Calu3 (cell line): ENCODE results near the gene ARHGAP19. TPM values are rescaled to one million over a fixed set of nuclear protein-coding genes. Genes with fewer than 3 reads are reported as not detected.

ENCODE experiments used
- BruUV-seq: library from RNA; stranded (reverse); fragments of 400-500 nt; replicated peaks from 2 replicates; lab custom pipeline; 2021; lab: Mats Ljungman, UMichigan
- CTCF ChIA-PET: fragments of 300-600 bp; sonication (Branson Sonifier 250); formaldehyde crosslinking; loops from one replicate; lab custom pipeline; 2022; ENCODE audit warnings: antibody characterized with exemption; lab: Charles Lee
- DNase-seq: peaks from one replicate; pipeline ENCODE4 v3.0.0; 2022
- H3K27ac Mint-ChIP-seq: one replicate; pipeline ENCODE4 v1.8.0; 2022; ENCODE audit warnings: mixed read lengths; ENCODE audit not compliant: unreplicated experiment
- H3K27me3 Mint-ChIP-seq: one replicate; pipeline ENCODE4 v1.8.0; 2022; ENCODE audit warnings: mixed read lengths; ENCODE audit not compliant: unreplicated experiment
- H3K36me3 Mint-ChIP-seq: one replicate; pipeline ENCODE4 v1.8.0; 2022; ENCODE audit warnings: mild to moderate bottlenecking, moderate library complexity, mixed read lengths; ENCODE audit not compliant: insufficient read depth, unreplicated experiment
- H3K4me1 Mint-ChIP-seq: one replicate; pipeline ENCODE4 v1.8.0; 2022; ENCODE audit warnings: mild to moderate bottlenecking, low read depth, mixed read lengths; ENCODE audit not compliant: unreplicated experiment
- H3K4me3 Mint-ChIP-seq: one replicate; pipeline ENCODE4 v1.8.0; 2022; ENCODE audit warnings: mild to moderate bottlenecking, low read depth, moderate library complexity, mixed read lengths; ENCODE audit not compliant: unreplicated experiment
- H3K9me3 Mint-ChIP-seq: one replicate; pipeline ENCODE4 v1.8.0; 2022; ENCODE audit warnings: low read depth, mixed read lengths; ENCODE audit not compliant: unreplicated experiment
- CTCF ChIP-seq: fragments of 200-600 bp; IDR thresholded peaks from one replicate; pipeline ENCODE4 v1.8.0; 2022; ENCODE audit warnings: antibody characterized with exemption; ENCODE audit not compliant: unreplicated experiment
- intact Hi-C: fragments of 100-400 bp; cut with micrococcal nuclease; formaldehyde crosslinking; loops from one replicate; pipeline ENCODE4 v1.10.0; 2022; ENCODE audit not compliant: unreplicated experiment
- total RNA-seq: library from RNA; stranded (reverse); gene quantifications from 2 replicates; pipeline ENCODE4 v1.2.3, GENCODE V29; 2022

The ARHGAP19 gene
- total RNA-seq, 1 experiment from 2014 or later = 6.7 TPM

- no peaks in the 10 kb centered on the region for H3K9me3 Mint-ChIP-seq
Observed at GRCh38 chr10:97186911-97187310, 105.5 kb downstream of the ARHGAP19 start.

GRCh38 chr10:97185326-97186058 lies 106.9 kb downstream of the ARHGAP19 start, which contains the start of gene SLIT1:
SLIT1 (minus strand) TSS chr10:97185959; CDS start chr10:97185674, 285 bp downstream.
- peak; percentile 14 for DNase-seq
- no peak within 1 kb of the TSS for H3K27ac Mint-ChIP-seq
- H3K36me3 Mint-ChIP-seq = no peaks in the 10 kb centered on the region
- H3K9me3 Mint-ChIP-seq = no peaks in the 10 kb centered on the region
- intact Hi-C loops = no loop called here
- peak within 1 kb of the TSS; percentile 58 for H3K4me3 Mint-ChIP-seq
- no peak for TF ChIP-seq CTCF
- H3K4me1 Mint-ChIP-seq = no peaks in the 10 kb centered on the region
- H3K27me3 Mint-ChIP-seq = no peaks in the 10 kb centered on the region
- CTCF ChIA-PET = no interaction called here
- BruUV-seq = no TSS peak

More at GRCh38 chr10:97186911-97187310, 105.5 kb downstream of the ARHGAP19 start:
- Mint-ChIP-seq H3K4me1 (no peaks in the 10 kb centered on the region), H3K27me3 (no peaks in the 10 kb centered on the region), H3K36me3 (no peaks in the 10 kb centered on the region), H3K27ac (no peak overlapping the region), H3K4me3 (no peak overlapping the region)
- no peak for DNase-seq
- no TSS peak for BruUV-seq
- intact Hi-C loops = no loop called here
- TF ChIP-seq CTCF = no peak
- CTCF ChIA-PET = no interaction called here

GRCh38 chr10:97184971-97185325 lies 107.5 kb downstream of the ARHGAP19 start:
- H3K4me1 Mint-ChIP-seq = no peaks in the 10 kb centered on the region
- H3K27ac Mint-ChIP-seq = no peak overlapping the region
- CTCF ChIA-PET = no interaction called here
- DNase-seq = no peak
- peak overlapping the region; percentile 40 for H3K4me3 Mint-ChIP-seq
- intact Hi-C loops = no loop called here
- TF ChIP-seq CTCF = no peak
- H3K9me3 Mint-ChIP-seq = no peaks in the 10 kb centered on the region
- no peaks in the 10 kb centered on the region for H3K27me3 Mint-ChIP-seq
- BruUV-seq = no TSS peak
- H3K36me3 Mint-ChIP-seq = no peaks in the 10 kb centered on the region

GRCh38 chr10:97183314-97183713 lies 109.1 kb downstream of the ARHGAP19 start:
- CTCF ChIA-PET = no interaction called here
- Mint-ChIP-seq H3K36me3 (no peaks in the 10 kb centered on the region), H3K27ac (no peak overlapping the region), H3K4me3 (no peak overlapping the region), H3K4me1 (no peaks in the 10 kb centered on the region), H3K9me3 (no peaks in the 10 kb centered on the region), H3K27me3 (no peaks in the 10 kb centered on the region)
- no TSS peak for BruUV-seq
- intact Hi-C loops = no loop called here
- no peak for DNase-seq
- TF ChIP-seq CTCF = no peak
